K562 (cell line): ENCODE measurements around the gene SURF6. TPM values are rescaled to one million over a fixed set of nuclear protein-coding genes. Genes with fewer than 3 reads are reported as not detected.

ENCODE experiments used
- ATAC-seq: fragments of 200-7000 bp; cut with Tn5 transposase; 3 replicates; pipeline ENCODE4 v1.9.1; 2020; ENCODE audit warnings: moderate library complexity
- BruUV-seq: library from RNA; stranded (reverse); fragments of 400-500 nt; replicated peaks from 2 replicates; lab custom pipeline; 2021; lab: Mats Ljungman, UMichigan
- CTCF ChIA-PET: fragments of 300-600 bp; formaldehyde crosslinking; extraction: SDS; loops from one replicate; lab custom pipeline; 2021; ENCODE audit warnings: low intra/inter-chr PET ratio; lab: Yijun Ruan, JAX
- POLR2A ChIA-PET: fragments of 300-600, 350-650 bp; sonication (Branson Sonifier 250); formaldehyde crosslinking; extraction: SDS; loops from one replicate; lab custom pipeline; 2021; ENCODE audit warnings: antibody characterized with exemption, inconsistent platforms; lab: Yijun Ruan, JAX
- DNase-seq, 4 experiments: peaks; one replicate each; pipeline versions ENCODE4 v3.0.0 to v3.0.0-alpha.2; 2011 to 2018; ENCODE audit warnings: low spot score in 3 of 4, mixed read lengths in 3 of 4; ENCODE audit errors: extremely low read depth in 1 of 4
- FAIRE-seq: peaks from 2 replicates; lab custom pipeline; 2011; peaks lifted over from hg19 to GRCh38; lab: Jason Lieb, UNC
- H2AFZ ChIP-seq: 2 replicates; pipeline ENCODE4 v1.6.0; 2011; ENCODE audit warnings: low read depth, low read length, control low read depth, inconsistent platforms
- H3K27ac ChIP-seq: fragments of 200-600 bp; 3 replicates; pipeline ENCODE4 v1.8.0; 2011; ENCODE audit warnings: low read depth, mild to moderate bottlenecking, control low read depth, inconsistent platforms, low read length, moderate library complexity, mixed read lengths; ENCODE audit errors: extremely low read depth
- H3K27me3 ChIP-seq, 2 experiments: fragments of 300-600 bp in 1 of 2; 2 replicates in 1 of 2; 3 replicates in 1 of 2; pipeline versions ENCODE4 v1.6.0 to v1.8.0; 2011; ENCODE audit warnings: inconsistent platforms in 2 of 2, low read length in 2 of 2, mild to moderate bottlenecking in 1 of 2, mixed read lengths in 1 of 2, moderate library complexity in 1 of 2; ENCODE audit not compliant: control insufficient read depth in 2 of 2, insufficient read depth in 2 of 2
- H3K36me3 ChIP-seq: fragments of 300-600 bp; 3 replicates; pipeline ENCODE4 v1.8.0; 2011; ENCODE audit warnings: mild to moderate bottlenecking, low read length, inconsistent platforms; ENCODE audit not compliant: control insufficient read depth, insufficient read depth
- H3K4me1 ChIP-seq, 2 experiments: fragments of 200-600 bp in 1 of 2; replicated peaks in 1 of 2; 2 replicates in 1 of 2; 3 replicates in 1 of 2; pipeline versions ENCODE4 v1.5.1 to v1.8.0; 2011; ENCODE audit warnings: inconsistent platforms in 2 of 2, low read length in 2 of 2, mild to moderate bottlenecking in 1 of 2, mixed read lengths in 1 of 2, moderate library complexity in 1 of 2; ENCODE audit not compliant: control insufficient read depth in 2 of 2, insufficient read depth in 2 of 2
- H3K4me2 ChIP-seq: 2 replicates; pipeline ENCODE4 v1.6.1; 2011; ENCODE audit warnings: low read length, control low read depth, inconsistent platforms, mixed read lengths; ENCODE audit not compliant: insufficient read depth
- H3K4me3 ChIP-seq: fragments of 200-600 bp; sonication (generic), shearing (Covaris generic); 2 replicates; pipeline ENCODE4 v1.5.1; 2016; ENCODE audit warnings: control low read depth, inconsistent platforms
- H3K79me2 ChIP-seq: fragments of 200-600 bp; 3 replicates; pipeline ENCODE4 v1.8.0; 2011; ENCODE audit warnings: low read length, inconsistent platforms; ENCODE audit not compliant: control insufficient read depth, insufficient read depth
- H3K9ac ChIP-seq, 2 experiments: 2 replicates each; pipeline versions ENCODE4 v1.6.0 to v1.6.1; 2011; ENCODE audit warnings: low read depth in 2 of 2, low read length in 2 of 2, control low read depth in 1 of 2, inconsistent platforms in 1 of 2, mild to moderate bottlenecking in 1 of 2, mixed read lengths in 1 of 2; ENCODE audit not compliant: insufficient read depth in 1 of 2
- H3K9me1 ChIP-seq: one replicate; pipeline ENCODE4 v1.6.0; 2011; ENCODE audit warnings: inconsistent platforms, mild to moderate bottlenecking, low read length, moderate library complexity; ENCODE audit not compliant: control insufficient read depth, insufficient read depth
- H3K9me3 ChIP-seq: replicated peaks from 2 replicates; pipeline ENCODE4 v1.5.1; 2011; ENCODE audit warnings: low read depth, low read length, inconsistent platforms; ENCODE audit not compliant: control insufficient read depth, insufficient read depth
- H4K20me1 ChIP-seq: replicated peaks from 2 replicates; pipeline ENCODE4 v1.6.1; 2011; ENCODE audit warnings: low read length, inconsistent platforms, mixed read lengths; ENCODE audit not compliant: control insufficient read depth, insufficient read depth
- BCOR ChIP-seq: fragments of 450-650 bp; IDR thresholded peaks from 2 replicates; pipeline ENCODE4 v1.6.1; 2016
- E2F3 ChIP-seq: fragments of 250-450 bp; sonication (Bioruptor Pico); IDR thresholded peaks from 2 replicates; pipeline ENCODE4 v1.4.0; 2020; ENCODE audit warnings: mild to moderate bottlenecking
- EP400 ChIP-seq: fragments of 450-650 bp; IDR thresholded peaks from 2 replicates; pipeline ENCODE4 v1.6.1; 2017; ENCODE audit warnings: antibody characterized with exemption, mild to moderate bottlenecking, moderate library complexity
- IFI16 ChIP-seq: fragments of 250-450 bp; sonication (Bioruptor Pico); IDR thresholded peaks from 2 replicates; pipeline ENCODE4 v2.1.2; 2022; ENCODE audit warnings: mild to moderate bottlenecking, inconsistent platforms
- KAT8 ChIP-seq: fragments of 450-650 bp; IDR thresholded peaks from 2 replicates; pipeline ENCODE4 v1.6.1; 2016; ENCODE audit warnings: low read depth, mild to moderate bottlenecking
- PYGO2 ChIP-seq: fragments of 450-650 bp; IDR thresholded peaks from 2 replicates; pipeline ENCODE4 v1.6.1; 2016; ENCODE audit warnings: mild to moderate bottlenecking, missing genetic modification characterization, moderate library complexity, missing compliant biosample characterization
- ZNF431 ChIP-seq: sonication (generic); formaldehyde crosslinking; IDR thresholded peaks from 2 replicates; pipeline ENCODE4 v1.8.0; 2022; ENCODE audit warnings: mild to moderate bottlenecking, missing genetic modification reagents
- WGBS: fragments of 100-300 bp; shearing (Covaris generic); methylation state at CpG from one replicate; pipeline ENCODE4 v1.1.6; 2016; ENCODE audit warnings: low coverage, mixed read lengths; ENCODE audit not compliant: insufficient coverage; ENCODE audit errors: missing lambda C conversion rate; 5-methylcytosine and 5-hydroxymethylcytosine counted together
- in situ Hi-C: fragments of 300-500 bp; cut with MboI; formaldehyde crosslinking; loops from 4 replicates; pipeline ENCODE4 v1.15.0; 2018; ENCODE audit warnings: inconsistent platforms, mixed read lengths
- intact Hi-C: fragments of 100-400 bp; cut with micrococcal nuclease; formaldehyde crosslinking; loops from 2 replicates; pipeline ENCODE4 v1.14.2; 2022
- polyA plus RNA-seq, 8 experiments: library from polyadenylated mRNA; depleted of rRNA in 4 of 8; stranded (reverse) in 5 of 8; unstranded in 3 of 8; fragments of >200 nt; fragmentation: Nextera tagmentation in 2 of 8; fragmentation: Illumina TruSeq in 1 of 8; extraction: Ambion mirVana in 2 of 8; extraction: Trizol in 1 of 8; gene quantifications; 2 replicates each; pipeline versions ENCODE4 v1.2.1 to v1.2.3, GENCODE V29; 2011 to 2014; ENCODE audit warnings: inconsistent platforms in 1 of 8, missing spikeins in 1 of 8
- total RNA-seq, 7 experiments: library from RNA; depleted of rRNA in 6 of 7; stranded (reverse); fragments of >200 nt in 6 of 7; fragmentation: Illumina TruSeq in 2 of 7; extraction: Trizol in 2 of 7; gene quantifications; 2 replicates each; pipeline versions ENCODE4 v1.2.1 to v1.2.3, GENCODE V29; 2011 to 2021; ENCODE audit warnings: low replicate concordance in 1 of 7
- TF ChIP-seq, protein P1 (sequence below): fragments of 450-650 bp; conservative IDR thresholded peaks from 2 replicates; pipeline ENCODE4 v1.6.1; 2016; ENCODE audit warnings: missing genetic modification characterization, low read depth, mild to moderate bottlenecking, control low read depth, missing compliant biosample characterization

Gene SURF6
- total and polyA plus RNA-seq, 9 of the 15 experiments (the other 6 are each of a cell fraction or from before 2014, with no cell fraction given): 1.4 to 68.3 (median 14.7) TPM

GRCh38 chr9:133307301-133307700, 28.7 kb downstream of the SURF6 start:
- POLR2A ChIA-PET: interaction anchor here (0.6 to 1.9 kb wide), 3 partner anchors 22 to 61 kb away, joined by 3 to 6 read pairs (median 3); partner anchors contain the start of gene ABO
- intact Hi-C loops: no loop called here
- TF ChIP-seq, protein P1, sequence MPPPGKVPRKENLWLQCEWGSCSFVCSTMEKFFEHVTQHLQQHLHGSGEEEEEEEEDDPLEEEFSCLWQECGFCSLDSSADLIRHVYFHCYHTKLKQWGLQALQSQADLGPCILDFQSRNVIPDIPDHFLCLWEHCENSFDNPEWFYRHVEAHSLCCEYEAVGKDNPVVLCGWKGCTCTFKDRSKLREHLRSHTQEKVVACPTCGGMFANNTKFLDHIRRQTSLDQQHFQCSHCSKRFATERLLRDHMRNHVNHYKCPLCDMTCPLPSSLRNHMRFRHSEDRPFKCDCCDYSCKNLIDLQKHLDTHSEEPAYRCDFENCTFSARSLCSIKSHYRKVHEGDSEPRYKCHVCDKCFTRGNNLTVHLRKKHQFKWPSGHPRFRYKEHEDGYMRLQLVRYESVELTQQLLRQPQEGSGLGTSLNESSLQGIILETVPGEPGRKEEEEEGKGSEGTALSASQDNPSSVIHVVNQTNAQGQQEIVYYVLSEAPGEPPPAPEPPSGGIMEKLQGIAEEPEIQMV (tag): no peak
- TF ChIP-seq IFI16 (CRISPR knock-in tag) (no peak), BCOR (no peak), EP400 (no peak), E2F3 (CRISPR knock-in tag) (no peak), PYGO2 (tag) (no peak), ZNF431 (no peak), KAT8 (no peak)
- ATAC-seq: no peak
- Histone ChIP-seq H3K36me3 (no peaks in the 10 kb centered on the region), H3K9me3 (peaks cover 4% of the 10 kb centered on the region), H3K4me1 (peaks cover 3 to 16% of the 10 kb centered on the region in 2 experiments; a peak in 3 of 5 replicates), H3K79me2 (no peaks in the 10 kb centered on the region), H3K9ac (no peak overlapping the region), H3K4me3 (no peak overlapping the region), H3K27me3 (peaks cover 0 to 7% of the 10 kb centered on the region in 2 experiments; a peak in 1 of 5 replicates), H4K20me1 (no peaks in the 10 kb centered on the region), H3K9me1 (no peaks in the 10 kb centered on the region), H2AFZ (no peak overlapping the region), H3K4me2 (no peak overlapping the region), H3K27ac (no peak overlapping the region)
- in situ Hi-C loops: no loop called here
- no peak for DNase-seq
- FAIRE-seq: no peak
- CTCF ChIA-PET: no interaction called here
- WGBS: 58% methylated on average over 15 of the region's 16 CpGs
- no TSS peak for BruUV-seq
